GM12878 (cell line): Measurements from ENCODE around the gene GPR31. TPM values are rescaled to one million over a fixed set of nuclear protein-coding genes. Genes with fewer than 3 reads are reported as not detected.

Experiments used
- ASH2L ChIP-seq: fragments of 300-600, 200-600 bp; sonication (generic); IDR thresholded peaks from 2 replicates; pipeline ENCODE4 v1.6.1; 2017; ENCODE audit warnings: low read depth, mild to moderate bottlenecking, borderline replicate concordance
- ATF2 ChIP-seq: IDR thresholded peaks from 2 replicates; pipeline ENCODE4 v1.6.1; 2012; ENCODE audit warnings: low read length, inconsistent platforms
- BHLHE40 ChIP-seq, 2 experiments: fragments of 450-650 bp in 1 of 2; IDR thresholded peaks; 2 replicates each; pipeline ENCODE4 v1.6.1; 2011 to 2017; ENCODE audit warnings: low read depth in 2 of 2, borderline replicate concordance in 1 of 2, improper control_type of control experiment in 1 of 2, low read length in 1 of 2, mild to moderate bottlenecking in 1 of 2
- CBX5 ChIP-seq: sonication (generic); IDR thresholded peaks from 2 replicates; pipeline ENCODE4 v1.6.1; 2016; ENCODE audit warnings: low read depth, moderate library complexity, mild to moderate bottlenecking, inconsistent platforms
- CHD2 ChIP-seq: IDR thresholded peaks from 2 replicates; pipeline ENCODE4 v1.6.1; 2011; ENCODE audit warnings: low read depth, low read length, improper control_type of control experiment, borderline replicate concordance
- CREB1 ChIP-seq: IDR thresholded peaks from 2 replicates; pipeline ENCODE4 v1.6.1; 2012; ENCODE audit warnings: low read depth, mild to moderate bottlenecking, inconsistent platforms
- CREM ChIP-seq: IDR thresholded peaks from 2 replicates; pipeline ENCODE4 v1.6.1; 2014; ENCODE audit warnings: antibody characterized with exemption, low read depth
- ESRRA ChIP-seq: IDR thresholded peaks from 2 replicates; pipeline ENCODE4 v1.6.1; 2012; ENCODE audit warnings: mild to moderate bottlenecking, low read length, improper control_type of control experiment
- ETV6 ChIP-seq, 2 experiments: fragments of 450-650 bp in 1 of 2; IDR thresholded peaks in 1 of 2; conservative IDR thresholded peaks in 1 of 2; 2 replicates each; pipeline ENCODE4 v1.6.1; 2014; ENCODE audit warnings: antibody characterized with exemption in 1 of 2, borderline replicate concordance in 1 of 2, low read depth in 1 of 2, mild to moderate bottlenecking in 1 of 2, moderate library complexity in 1 of 2
- EZH2 ChIP-seq: IDR thresholded peaks from 2 replicates; pipeline ENCODE4 v1.6.1; 2012; ENCODE audit warnings: low read depth, mild to moderate bottlenecking, control low read depth, inconsistent platforms, low read length, borderline replicate concordance; ENCODE audit not compliant: control insufficient read depth
- HSF1 ChIP-seq: fragments of 150-350 bp; IDR thresholded peaks from 2 replicates; pipeline ENCODE4 v1.6.1; 2014; ENCODE audit warnings: mild to moderate bottlenecking, low read depth, low read length
- IRF3 ChIP-seq: fragments of 450-650 bp; IDR thresholded peaks from 2 replicates; pipeline ENCODE4 v1.6.1; 2014; ENCODE audit warnings: mild to moderate bottlenecking
- JUND ChIP-seq: IDR thresholded peaks from 2 replicates; pipeline ENCODE4 v1.6.1; 2012; ENCODE audit warnings: low read depth, mild to moderate bottlenecking, low read length, improper control_type of control experiment, moderate library complexity
- MTA3 ChIP-seq: IDR thresholded peaks from 2 replicates; pipeline ENCODE4 v1.6.1; 2012; ENCODE audit warnings: low read length, inconsistent platforms, borderline replicate concordance
- NRF1 ChIP-seq: conservative IDR thresholded peaks from 2 replicates; pipeline ENCODE4 v1.6.1; 2011; ENCODE audit warnings: mild to moderate bottlenecking, low read depth, low read length, improper control_type of control experiment
- POLR2AphosphoS2 ChIP-seq: IDR thresholded peaks from 2 replicates; pipeline ENCODE4 v1.6.1; 2011; ENCODE audit warnings: low read depth, mild to moderate bottlenecking, low read length, improper control_type of control experiment, moderate library complexity
- RAD21 ChIP-seq: IDR thresholded peaks from 2 replicates; pipeline ENCODE4 v1.6.1; 2011; ENCODE audit warnings: mild to moderate bottlenecking, low read depth, low read length, moderate library complexity; ENCODE audit not compliant: insufficient read depth
- SIX5 ChIP-seq: IDR thresholded peaks from 2 replicates; pipeline ENCODE4 v1.6.1; 2011; ENCODE audit warnings: mild to moderate bottlenecking, low read depth, low read length, moderate library complexity; ENCODE audit not compliant: severe bottlenecking
- SREBF1 ChIP-seq: IDR thresholded peaks from 2 replicates; pipeline ENCODE4 v1.6.1; 2012; ENCODE audit warnings: mild to moderate bottlenecking, low read length
- SREBF2 ChIP-seq: IDR thresholded peaks from 2 replicates; pipeline ENCODE4 v1.6.1; 2012; ENCODE audit warnings: mild to moderate bottlenecking, low read length
- SRF ChIP-seq, 2 experiments: IDR thresholded peaks; 2 replicates each; pipeline ENCODE4 v1.6.1; 2011; ENCODE audit warnings: low read depth in 2 of 2, low read length in 2 of 2, mild to moderate bottlenecking in 1 of 2, moderate library complexity in 1 of 2
- STAT1 ChIP-seq: fragments of 450-650 bp; conservative IDR thresholded peaks from 2 replicates; pipeline ENCODE4 v1.6.1; 2014; ENCODE audit warnings: antibody characterized with exemption, mild to moderate bottlenecking
- SUPT20H ChIP-seq: IDR thresholded peaks from 2 replicates; pipeline ENCODE4 v1.6.1; 2011; ENCODE audit warnings: low read depth, mild to moderate bottlenecking, low read length, moderate library complexity, borderline replicate concordance; ENCODE audit not compliant: control insufficient read depth
- TBL1XR1 ChIP-seq: IDR thresholded peaks from 2 replicates; pipeline ENCODE4 v1.6.1; 2012; ENCODE audit warnings: low read depth, low read length, improper control_type of control experiment
- YBX1 ChIP-seq: fragments of 450-650 bp; IDR thresholded peaks from 2 replicates; pipeline ENCODE4 v1.6.1; 2016; ENCODE audit warnings: antibody characterized with exemption
- YY1 ChIP-seq: IDR thresholded peaks from 2 replicates; pipeline ENCODE4 v1.6.1; 2011; ENCODE audit warnings: low read depth, mild to moderate bottlenecking, low read length
- ZNF207 ChIP-seq: fragments of 450-650 bp; IDR thresholded peaks from 2 replicates; pipeline ENCODE4 v1.6.1; 2014; ENCODE audit warnings: antibody characterized with exemption, mild to moderate bottlenecking, borderline replicate concordance
- polyA plus RNA-seq, 11 experiments: library from polyadenylated mRNA; depleted of rRNA in 4 of 11; unstranded in 6 of 11; stranded (reverse) in 5 of 11; fragments of >200 nt; fragmentation: Nextera tagmentation in 4 of 11; fragmentation: Illumina TruSeq in 1 of 11; extraction: Ambion mirVana in 4 of 11; extraction: Trizol in 1 of 11; gene quantifications; 1 replicate in 1 of 11; 2 replicates in 10 of 11; pipeline versions ENCODE4 v1.2.1 to v1.2.3, GENCODE V29; 2011 to 2016; ENCODE audit warnings: inconsistent platforms in 2 of 11, missing spikeins in 2 of 11, low read depth in 1 of 11
- total RNA-seq, 4 experiments: library from RNA; depleted of rRNA in 3 of 4; stranded (reverse); fragments of >200 nt in 3 of 4; fragmentation: Illumina TruSeq in 1 of 4; extraction: Trizol in 1 of 4; gene quantifications; 2 replicates each; pipeline versions ENCODE4 v1.2.1 to v1.2.3, GENCODE V29; 2013 to 2021

GPR31 gene
- total and polyA plus RNA-seq, 10 of the 15 experiments (the other 5 are each of a cell fraction or from before 2014, with no cell fraction given): not detected

GRCh38 chr6:167130008-167130677 lies 27.6 kb downstream of the GPR31 start (continued):
- TF ChIP-seq ATF2: no peak
- TF ChIP-seq SUPT20H: no peak
- TF ChIP-seq YY1: no peak
- TF ChIP-seq HSF1: no peak
- TF ChIP-seq JUND: no peak
- TF ChIP-seq BHLHE40 (IDR thresholded peaks at IDR 0.05; ENCODE audit: borderline replicate concordance in 1 of 2, low read depth in 2 of 2, low read length in 1 of 2): peak; percentile 22 to 63; a peak in 2 of 4 replicates
- TF ChIP-seq RAD21: no peak
- TF ChIP-seq ASH2L: no peak
- TF ChIP-seq EZH2: no peak
- no peak for TF ChIP-seq IRF3
- TF ChIP-seq CBX5: no peak
- no peak for TF ChIP-seq ETV6 (conservative IDR thresholded peaks at IDR 0.05 in 1 of 2, IDR thresholded peaks at IDR 0.05 in 1 of 2; ENCODE audit: borderline replicate concordance in 1 of 2, low read depth in 1 of 2)
- TF ChIP-seq ZNF207: no peak
- peak; percentile 51; the same call in 1 of the 2 replicates for TF ChIP-seq CREB1
- TF ChIP-seq NRF1: no peak
- no peak; the same call in 1 of the 2 replicates for TF ChIP-seq CREM
- no peak for TF ChIP-seq SRF (IDR thresholded peaks at IDR 0.05; ENCODE audit: low read depth in 2 of 2, low read length in 2 of 2)
- no peak for TF ChIP-seq SREBF1
- no peak for TF ChIP-seq POLR2AphosphoS2
- TF ChIP-seq TBL1XR1: no peak
- TF ChIP-seq CHD2: 0 out of 2 replicates have a peak, but pooled peaks have one; percentile 30
- no peak for TF ChIP-seq ESRRA
- TF ChIP-seq MTA3: no peak
- no peak for TF ChIP-seq SIX5
- no peak for TF ChIP-seq SREBF2
- no peak for TF ChIP-seq YBX1
- no peak for TF ChIP-seq STAT1
